Neural progenitor cell (in vitro differentiated cells): Measurements from ENCODE around the gene WFIKKN1.

ENCODE experiments used
- CTCF ChIP-seq: fragments of 200-600 bp; sonication (generic); IDR thresholded peaks from 2 replicates; pipeline ENCODE4 v1.5.1; 2017; ENCODE audit warnings: antibody characterized with exemption, mild to moderate bottlenecking
- EZH2 ChIP-seq: fragments of 200-600 bp; sonication (generic); IDR thresholded peaks from 2 replicates; pipeline ENCODE4 v1.6.1; 2017; ENCODE audit warnings: antibody characterized with exemption, mild to moderate bottlenecking, moderate library complexity
- EZH2phosphoT487 ChIP-seq: fragments of 200-600 bp; sonication (generic); IDR thresholded peaks from 2 replicates; pipeline ENCODE4 v1.6.1; 2017; ENCODE audit warnings: antibody characterized with exemption

- no peak for TF ChIP-seq EZH2
- TF ChIP-seq CTCF, result no peak
- TF ChIP-seq EZH2phosphoT487, result no peak
Measured at GRCh38 chr16:674214-674881, 43.6 kb downstream of the WFIKKN1 start.
